T-helper 22 cell (primary cell): ENCODE measurements around the gene CNRIP1.
"Not testable (repeated sequence)": the region's sequence is repeated elsewhere in the genome, so short reads cannot be mapped to it uniquely, and the experiment has no call there.

Experiments
- DNase-seq: peaks from one replicate; pipeline ENCODE4 v3.0.0-alpha.2; 2020; ENCODE audit warnings: low read depth

The CNRIP1 gene

GRCh38 chr2:68340226-68341061 is 20.7 kb upstream of the CNRIP1 start:
- no peak for DNase-seq

- DNase-seq, result no peak
Measured at GRCh38 chr2:68336192-68336591, 16.4 kb upstream of the CNRIP1 start.

GRCh38 chr2:68333931-68334330 is 14.2 kb upstream of the CNRIP1 start:
- no peak for DNase-seq

- DNase-seq, result no peak
Measured at GRCh38 chr2:68333009-68333408, 13.3 kb upstream of the CNRIP1 start.

GRCh38 chr2:68330691-68331090 is 10.9 kb upstream of the CNRIP1 start:
- no peak for DNase-seq

GRCh38 chr2:68328901-68329300 is 9.2 kb upstream of the CNRIP1 start:
- DNase-seq, result no peak

- no peak for DNase-seq
Measured at GRCh38 chr2:68325056-68325455, 5.3 kb upstream of the CNRIP1 start.

- no peak for DNase-seq
Measured at GRCh38 chr2:68320118-68320641, 431 bp upstream of the CNRIP1 start.

- DNase-seq, result no peak
Measured at GRCh38 chr2:68318914-68319397, 793 bp downstream of the CNRIP1 start.

GRCh38 chr2:68317971-68318913 is 1.5 kb downstream of the CNRIP1 start:
- no peak for DNase-seq

GRCh38 chr2:68316111-68316510 is 3.6 kb downstream of the CNRIP1 start:
- DNase-seq, result no peak

- DNase-seq, result no peak
Measured at GRCh38 chr2:68311033-68311432, 8.7 kb downstream of the CNRIP1 start.

- DNase-seq, result no peak
Measured at GRCh38 chr2:68309426-68309825, 10.3 kb downstream of the CNRIP1 start.

GRCh38 chr2:68303902-68304272 is 15.9 kb downstream of the CNRIP1 start:
- not testable (repeated sequence) for DNase-seq

- no peak for DNase-seq
Measured at GRCh38 chr2:68303033-68303901, 16.5 kb downstream of the CNRIP1 start.

GRCh38 chr2:68302281-68302875 is 17.4 kb downstream of the CNRIP1 start:
- no peak for DNase-seq

GRCh38 chr2:68295516-68295915 is 24.2 kb downstream of the CNRIP1 start:
- DNase-seq, result no peak

- no peak for DNase-seq
Measured at GRCh38 chr2:68294913-68295312, 24.8 kb downstream of the CNRIP1 start.

GRCh38 chr2:68294187-68294586 is 25.6 kb downstream of the CNRIP1 start:
- no peak for DNase-seq

- DNase-seq, result no peak
Measured at GRCh38 chr2:68293755-68294154, 26.0 kb downstream of the CNRIP1 start.

GRCh38 chr2:68293024-68293423 is 26.7 kb downstream of the CNRIP1 start:
- no peak for DNase-seq
